Epidermal melanocyte (primary cell): ENCODE results near the gene LHX4.

Experiments used
- DNase-seq: peaks from one replicate; pipeline ENCODE4 v3.0.0; 2011; ENCODE audit warnings: low spot score; ENCODE audit not compliant: insufficient read length

The LHX4 gene

DNA sequence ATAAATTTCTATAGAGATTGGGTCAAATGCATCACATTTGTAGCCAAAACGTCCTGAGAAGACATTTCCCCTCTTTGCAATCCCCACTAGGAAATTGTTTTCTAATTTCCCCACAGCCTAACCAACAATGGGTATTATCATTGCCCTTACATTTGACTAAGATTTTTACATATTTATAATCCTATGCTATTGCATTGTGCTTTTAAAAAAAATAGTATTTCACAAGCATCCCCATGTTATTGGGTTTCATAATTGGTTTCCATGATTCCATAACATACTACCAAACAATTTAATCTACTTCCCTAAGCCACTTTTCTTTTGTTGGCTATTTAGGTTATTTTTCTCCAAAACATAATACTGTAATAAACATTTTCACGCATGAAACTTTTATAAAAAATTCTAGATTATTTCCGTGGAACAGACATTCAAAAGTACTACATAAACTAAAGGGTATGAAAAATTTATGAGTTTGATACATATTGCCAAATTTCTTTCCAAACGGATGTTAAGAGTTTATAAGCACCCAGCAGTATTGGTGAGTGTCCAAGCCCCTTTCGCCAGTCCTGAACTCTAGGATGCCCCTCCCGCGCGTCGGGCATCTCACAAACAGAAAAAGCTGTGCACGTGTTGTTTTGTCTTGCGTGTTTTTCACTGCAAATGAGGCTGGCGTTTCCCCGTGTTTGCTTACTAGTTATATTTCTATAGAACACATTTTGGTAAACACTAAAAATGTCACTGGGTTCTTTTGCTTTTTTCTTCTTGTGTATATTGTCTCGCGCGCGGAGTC, 2.0 kb upstream of the LHX4 start:
- no peak for DNase-seq

DNA sequence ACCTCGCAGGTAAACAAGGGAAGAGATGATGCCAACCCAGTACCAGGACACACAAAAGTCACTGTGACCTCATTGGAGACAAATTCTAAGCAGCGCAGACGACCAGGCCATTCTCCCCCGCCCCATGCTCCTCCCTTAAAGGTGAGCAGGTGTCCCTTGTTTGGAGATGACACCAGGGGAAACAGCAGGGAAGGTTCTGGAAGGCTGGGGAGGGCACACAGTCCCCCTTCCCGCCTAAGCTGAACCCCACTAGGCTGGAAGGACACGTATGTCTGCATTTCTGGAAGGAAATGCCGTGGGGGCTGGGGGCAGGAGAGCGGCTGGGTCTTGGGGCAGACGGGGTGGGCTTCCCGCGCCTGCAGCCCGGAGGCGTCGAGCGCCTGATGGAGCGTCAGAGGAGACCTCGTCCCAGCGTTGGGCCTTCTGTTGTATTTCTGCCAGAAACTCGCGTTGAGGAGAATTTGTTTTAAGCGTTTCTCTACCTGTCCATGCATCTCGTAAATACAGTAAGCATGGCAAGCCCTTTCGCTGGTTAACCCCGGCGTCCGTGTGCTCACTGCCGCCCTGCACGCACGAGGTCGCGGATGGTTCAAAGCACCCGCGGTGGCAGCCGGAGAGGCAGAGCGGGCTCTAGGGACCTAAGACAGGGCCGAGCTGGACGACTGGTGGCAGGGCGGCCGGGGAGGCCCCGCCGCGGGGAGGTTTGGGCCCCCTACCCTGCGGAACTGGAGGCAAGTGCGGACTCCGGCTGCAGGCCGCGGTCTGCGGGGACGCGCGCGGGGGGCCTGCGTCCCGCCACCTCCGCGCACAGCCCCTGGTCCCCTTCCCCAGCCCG, 1.2 kb upstream of the LHX4 start:
- DNase-seq = no peak

DNA sequence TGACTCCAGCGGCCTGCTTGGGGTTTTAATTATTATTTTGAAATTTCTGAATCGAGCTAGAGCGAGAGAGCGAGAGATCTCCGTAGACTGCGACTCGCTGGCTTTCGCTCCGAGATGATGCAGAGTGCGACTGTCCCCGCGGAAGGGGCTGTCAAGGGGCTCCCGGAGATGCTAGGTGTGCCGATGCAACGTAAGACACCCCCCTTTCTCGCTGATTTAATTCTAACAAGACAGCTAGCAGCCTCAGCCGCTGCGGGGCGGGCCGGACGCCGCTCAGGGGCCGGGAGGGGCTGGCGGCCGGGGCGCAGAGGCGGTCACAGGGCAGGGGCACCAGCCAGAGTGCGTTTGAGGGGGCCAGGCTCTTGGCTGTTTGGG, 339 bp downstream of the LHX4 start:
- DNase-seq = no peak

DNA sequence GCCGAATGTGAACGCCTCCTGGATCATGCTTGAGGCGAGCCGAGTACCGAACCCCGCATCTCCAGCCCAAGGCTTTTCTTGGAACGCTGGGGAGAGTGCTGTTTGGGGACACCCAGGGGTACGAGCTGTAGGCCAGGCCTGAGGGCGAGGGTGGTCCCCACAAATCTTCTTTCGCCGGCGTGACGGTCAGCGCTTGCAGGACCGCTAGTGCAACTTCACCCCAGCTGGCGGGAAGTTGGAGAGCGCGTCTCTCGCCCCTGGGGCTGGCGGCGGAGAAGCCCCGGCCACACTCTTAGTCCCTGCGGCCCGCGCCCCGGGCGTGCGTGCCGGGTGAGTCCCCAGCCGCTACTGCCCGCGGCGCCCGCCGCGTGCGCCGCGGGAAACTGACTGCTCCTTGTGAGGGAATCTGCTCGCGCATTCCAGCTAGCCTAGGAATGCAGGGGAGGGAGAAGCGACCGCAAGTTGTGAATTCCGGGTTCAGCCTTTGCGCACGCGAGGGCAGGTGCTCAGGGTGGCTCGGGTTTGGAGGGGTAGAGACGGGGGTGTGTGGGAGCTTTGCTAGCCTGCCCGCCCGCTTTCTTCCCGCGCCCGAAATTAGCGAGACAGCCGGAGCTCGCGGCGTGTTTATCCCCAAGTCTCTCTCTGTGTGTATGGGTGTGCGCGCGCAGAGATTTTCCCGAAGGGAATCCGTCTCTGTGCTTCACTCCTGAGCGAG, 884 bp downstream of the LHX4 start:
- DNase-seq = no peak

DNA sequence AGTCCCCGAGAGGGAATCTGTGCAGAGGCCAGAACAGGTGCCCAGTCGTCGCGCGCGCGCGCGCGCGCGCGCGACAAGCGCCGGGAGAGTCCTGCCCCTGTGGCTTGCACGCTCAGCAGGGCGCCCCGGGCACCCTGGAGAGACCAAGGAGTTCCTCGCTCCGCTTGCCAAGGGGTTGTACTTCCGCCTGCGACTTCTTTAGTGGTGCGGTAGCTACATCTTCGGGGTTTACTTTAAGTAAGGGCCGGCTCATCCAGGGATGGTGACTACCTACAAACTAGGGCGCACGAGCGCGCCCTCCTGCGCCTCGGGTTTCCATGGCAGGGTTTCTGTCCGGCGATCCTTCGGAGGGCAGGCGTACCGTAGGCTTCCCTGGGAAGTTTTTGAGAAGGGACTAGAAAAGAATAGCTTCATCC, 1.4 kb downstream of the LHX4 start:
- no peak for DNase-seq

GRCh38 chr1:180231936-180232335, 1.9 kb downstream of the LHX4 start:
- DNase-seq = no peak

- DNase-seq = no peak
Observed at GRCh38 chr1:180232521-180233043, 2.5 kb downstream of the LHX4 start.

DNA sequence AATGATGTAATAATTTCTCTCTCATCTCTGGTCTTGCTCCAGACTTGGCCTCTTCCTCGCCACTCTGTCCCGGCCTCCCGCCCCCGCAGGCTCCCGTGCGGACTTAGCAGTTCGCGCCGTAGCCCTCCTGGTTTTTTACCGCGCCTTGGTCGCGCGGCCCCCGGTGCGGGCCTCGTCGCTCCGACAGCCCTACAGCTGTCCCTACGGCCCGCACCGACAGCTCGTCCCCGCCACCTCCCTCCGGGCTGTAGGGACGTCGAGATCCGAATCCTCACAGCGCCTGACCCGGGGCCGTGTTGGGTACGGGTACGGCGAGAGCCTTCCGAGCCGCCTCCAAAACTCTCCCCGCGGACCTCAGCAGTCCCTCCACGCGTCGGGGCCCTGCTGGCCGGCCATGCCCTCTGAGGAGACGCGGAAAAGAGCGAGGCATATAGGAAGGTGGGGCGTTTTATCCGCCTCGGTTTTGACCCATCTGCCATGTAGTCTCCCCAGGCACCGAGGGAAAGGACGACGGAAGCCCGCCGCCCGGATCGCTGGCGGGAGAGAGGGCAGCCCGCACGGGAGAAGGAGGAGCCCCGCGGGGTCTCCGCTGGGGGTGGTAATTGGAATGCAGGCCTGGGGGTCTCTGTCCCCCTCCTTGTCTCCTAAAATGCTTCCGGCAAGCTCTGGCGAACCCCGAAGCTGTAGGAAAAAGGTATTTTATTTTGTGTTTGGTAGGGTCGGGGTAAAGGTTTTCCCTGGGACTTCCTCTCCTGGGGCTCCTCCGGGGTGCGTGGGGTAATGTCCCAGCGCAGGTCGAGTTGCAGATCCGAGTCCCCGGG, 3.3 kb downstream of the LHX4 start:
- DNase-seq = no peak

GRCh38 chr1:180234369-180235076, 4.5 kb downstream of the LHX4 start:
- DNase-seq = no peak

DNA sequence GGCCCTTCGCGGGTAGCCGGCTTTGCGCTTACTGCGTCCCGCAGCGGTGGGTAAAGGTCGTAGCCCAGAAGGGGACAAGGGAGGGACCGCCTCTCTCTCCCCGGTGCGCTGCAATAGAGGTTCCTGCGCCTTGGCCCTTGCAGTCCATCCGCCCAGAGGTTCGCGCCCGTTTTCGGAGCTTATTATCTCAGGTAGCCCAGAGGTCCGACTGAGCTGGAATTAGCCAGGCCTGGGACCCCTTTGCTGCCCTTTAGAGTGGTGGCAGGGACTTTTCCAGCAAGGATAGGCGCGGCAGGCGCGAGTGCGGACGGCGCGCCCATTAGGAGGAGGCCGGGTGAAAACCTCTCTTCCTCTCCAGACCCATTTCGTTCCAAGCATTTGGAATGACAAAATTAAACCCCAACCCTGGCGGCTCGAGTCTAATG, 5.0 kb downstream of the LHX4 start:
- no peak for DNase-seq

GRCh38 chr1:180235502-180236239, 5.6 kb downstream of the LHX4 start:
- DNase-seq = no peak

GRCh38 chr1:180236698-180237509, 6.8 kb downstream of the LHX4 start:
- DNase-seq = no peak

GRCh38 chr1:180237869-180238476, 7.9 kb downstream of the LHX4 start:
- DNase-seq = no peak

- no peak for DNase-seq
Observed at GRCh38 chr1:180238675-180239074, 8.6 kb downstream of the LHX4 start.

GRCh38 chr1:180239145-180240096, 9.4 kb downstream of the LHX4 start:
- DNase-seq = no peak

DNA sequence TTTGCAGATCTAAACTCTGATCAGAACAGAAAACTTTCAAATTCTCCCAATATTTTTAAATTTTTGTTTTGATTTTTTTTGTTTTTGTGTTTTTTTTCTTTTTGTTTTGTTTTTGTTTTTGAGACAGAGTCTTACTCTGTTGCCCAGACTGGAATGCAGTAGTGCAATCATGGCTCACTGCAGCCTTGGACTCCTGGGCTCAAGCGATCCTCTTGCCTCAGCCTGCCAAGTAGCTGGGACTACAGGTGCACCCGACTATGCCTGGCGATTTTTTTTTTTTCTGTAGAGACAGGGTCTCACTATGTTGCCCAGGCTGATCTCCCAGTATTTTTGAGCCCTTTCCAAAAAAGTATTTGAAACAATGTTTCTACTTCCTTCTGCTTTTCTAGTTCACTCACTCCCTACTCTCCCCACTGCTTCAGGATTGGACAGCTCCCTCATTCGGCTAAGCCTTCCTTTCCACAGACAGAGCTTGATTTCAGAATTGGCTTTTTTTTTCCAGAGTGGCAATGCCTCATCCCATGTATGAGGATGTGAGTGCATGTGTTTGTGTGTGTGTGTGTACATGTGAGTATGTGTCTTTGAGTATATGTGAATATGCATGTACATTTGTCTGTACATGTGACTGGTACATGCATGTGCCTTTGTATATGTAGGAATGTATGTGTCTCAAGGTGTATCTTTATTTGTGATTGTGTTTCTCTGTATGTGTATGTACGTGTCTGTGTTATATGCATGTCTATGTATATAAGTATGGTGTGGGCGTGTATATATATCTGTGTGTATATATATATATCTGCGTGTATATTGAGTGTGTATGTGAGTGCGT, 11.9 kb downstream of the LHX4 start:
- DNase-seq = no peak
